Heart left ventricle (tissue), 16 donors: ENCODE measurements around the gene NUF2. TPM values are rescaled to one million over a fixed set of nuclear protein-coding genes. Genes with fewer than 3 reads are reported as not detected.
A peak's percentile ranks its signal among the peaks of the same experiment; 100 is the strongest.

Experiments used
- ATAC-seq, 4 donors: fragments of 200-7000 bp; cut with Tn5 transposase; one replicate each; pipeline ENCODE4 v1.9.1; 2020 to 2022; ENCODE audit warnings: moderate library complexity in 4 of 4, mild to moderate bottlenecking in 3 of 4, moderate number of reproducible peaks in 1 of 4
- DNase-seq, 5 donors: peaks; one replicate each; pipeline ENCODE4 v3.0.0-alpha.2; 2020
- H3K27ac ChIP-seq, 12 donors: fragments of 200-600 bp; sonication (generic) in 4 of 12; one replicate each; pipeline versions ENCODE4 v1.5.0 to v1.8.0; 2016 to 2022; ENCODE audit warnings: mild to moderate bottlenecking in 2 of 12
- H3K27me3 ChIP-seq, 9 donors: fragments of 200-600 bp; sonication (generic) in 2 of 9; one replicate each; pipeline versions ENCODE4 v1.5.1 to v1.8.0; 2016 to 2022; ENCODE audit warnings: mild to moderate bottlenecking in 3 of 9
- H3K36me3 ChIP-seq, 9 donors: fragments of 200-600 bp; sonication (generic) in 2 of 9; one replicate each; pipeline versions ENCODE4 v1.5.0 to v1.8.0; 2018 to 2022; ENCODE audit warnings: mild to moderate bottlenecking in 2 of 9
- H3K4me1 ChIP-seq, 12 donors: fragments of 200-600 bp; sonication (generic) in 4 of 12; one replicate each; pipeline versions ENCODE4 v1.5.0 to v1.8.0; 2016 to 2022; ENCODE audit warnings: mild to moderate bottlenecking in 3 of 12
- H3K4me3 ChIP-seq, 12 donors: fragments of 200-600 bp; sonication (generic) in 4 of 12; one replicate each; pipeline versions ENCODE4 v1.5.0 to v1.8.0; 2017 to 2022; ENCODE audit warnings: mild to moderate bottlenecking in 9 of 12, moderate library complexity in 4 of 12
- H3K9me3 ChIP-seq, 12 donors: fragments of 200-600 bp; sonication (generic) in 4 of 12; one replicate each; pipeline versions ENCODE4 v1.5.0 to v1.8.0; 2016 to 2022; ENCODE audit warnings: mild to moderate bottlenecking in 1 of 12
- POLR2A ChIP-seq, 2 donors: fragments of 450-650 bp; IDR thresholded peaks; one replicate each; pipeline ENCODE4 v1.6.1; 2017; ENCODE audit warnings: antibody characterized with exemption in 2 of 2, mild to moderate bottlenecking in 2 of 2, moderate library complexity in 2 of 2
- WGBS, 4 donors: extraction: QIAGEN DNeasy Blood & Tissue Kit in 2 of 4; methylation state at CpG; one replicate each; pipeline versions ENCODE4 v1.1.5 to v1.1.7; 2013 to 2018; 5-methylcytosine and 5-hydroxymethylcytosine counted together
- intact Hi-C, 10 donors: fragments of 100-400 bp; cut with DNase I; formaldehyde crosslinking; loops; one replicate each; pipeline versions ENCODE4 v1.11.1 to v1.14.2; 2022
- polyA plus RNA-seq, 2 donors: library from polyadenylated mRNA; stranded (reverse); fragments of 200-250 nt; gene quantifications; one replicate each; pipeline ENCODE4 v1.2.3, GENCODE V29; 2013
- total RNA-seq, 9 donors: library from RNA; depleted of rRNA in 2 of 9; stranded (reverse); fragments of >200 nt in 2 of 9; fragmentation: NEBNext Ultra II Directional in 3 of 9; extraction: Animal tissue kit (Norgen Biotek cat#: 25700) in 3 of 9; gene quantifications; one replicate each; pipeline versions ENCODE4 v1.1.0 to v1.2.4, GENCODE V29; 2016 to 2023
- TF ChIP-seq, protein P1 (sequence below), 12 donors: fragments of 200-600 bp; sonication (generic) in 4 of 12; IDR thresholded peaks; one replicate each; pipeline versions ENCODE4 v1.5.0 to v1.8.0; 2018 to 2022; ENCODE audit warnings: antibody characterized with exemption in 12 of 12, mild to moderate bottlenecking in 5 of 12
- donor health status: ischemic (EF 13 %, LVEDD 7.1; RV severe dilation, severe dysfunction).
- donor health status: healthy with polysubstance abuse.
- donor health status: DM: no; HTN: yes; CAD: no.
- donor health status: DM: no; HTN: no; CAD: no.
- donor health status: ischemic (EF 25% LVEDD 6.9; RV normal size, moderate dysfunction).
- donor health status: ischemic (EF 25% LVEDD 5.7; RV mildly dilated, moderate dysfunction).
- donor health status: healthy.
- donor health status: DM: yes; HTN: yes; CAD: no.
- donor health status: ischemic (EF 35%, LVEDD 5.7; RV mildly dilated, moderate dysfunction).
- donor health status: nonischemic (EF 11% LVEDD 7.7; RV severe dilation, severe dysfunction).
- donor health status: DM: yes; HTN: yes; CAD: no.
- donor health status: PGD.
- donor health status: ischemic (EF 29% LVEDD 5.4; RV normal size, mild dysfunction).
- donor health status: nonischemic (EF 23%, LVEDD 6.1; RV moderate dilation, normal function).

NUF2 gene
- total and polyA plus RNA-seq, 11 donors = 0.18 to 3.2 (median 0.48) TPM; not detected in 3

DNA sequence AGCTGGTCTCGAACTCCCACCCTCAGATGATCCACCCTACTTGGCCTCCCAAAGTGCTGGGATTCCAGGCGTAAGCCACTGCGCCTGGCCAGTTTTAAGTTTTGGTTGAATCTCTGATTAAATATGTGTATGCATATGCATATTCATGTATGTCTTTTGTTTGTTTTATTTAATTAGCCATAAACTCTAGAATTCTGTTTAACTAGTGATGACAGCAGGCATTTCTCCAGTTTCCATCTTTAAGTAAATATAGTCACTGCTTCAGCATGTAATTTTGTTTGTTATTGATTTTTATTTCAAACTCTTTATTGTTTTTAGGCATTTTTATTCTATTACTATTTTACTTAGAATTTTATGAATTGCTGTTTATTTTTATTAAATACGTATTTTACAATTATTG, 58.0 kb downstream of the NUF2 start:
- H3K27me3 ChIP-seq = peaks cover 0 to 2% (median 0%) of the 10 kb centered on the region in 9 donors
- no peaks in the 10 kb centered on the region for H3K36me3 ChIP-seq
- DNase-seq = no peak
- TF ChIP-seq, protein P1, sequence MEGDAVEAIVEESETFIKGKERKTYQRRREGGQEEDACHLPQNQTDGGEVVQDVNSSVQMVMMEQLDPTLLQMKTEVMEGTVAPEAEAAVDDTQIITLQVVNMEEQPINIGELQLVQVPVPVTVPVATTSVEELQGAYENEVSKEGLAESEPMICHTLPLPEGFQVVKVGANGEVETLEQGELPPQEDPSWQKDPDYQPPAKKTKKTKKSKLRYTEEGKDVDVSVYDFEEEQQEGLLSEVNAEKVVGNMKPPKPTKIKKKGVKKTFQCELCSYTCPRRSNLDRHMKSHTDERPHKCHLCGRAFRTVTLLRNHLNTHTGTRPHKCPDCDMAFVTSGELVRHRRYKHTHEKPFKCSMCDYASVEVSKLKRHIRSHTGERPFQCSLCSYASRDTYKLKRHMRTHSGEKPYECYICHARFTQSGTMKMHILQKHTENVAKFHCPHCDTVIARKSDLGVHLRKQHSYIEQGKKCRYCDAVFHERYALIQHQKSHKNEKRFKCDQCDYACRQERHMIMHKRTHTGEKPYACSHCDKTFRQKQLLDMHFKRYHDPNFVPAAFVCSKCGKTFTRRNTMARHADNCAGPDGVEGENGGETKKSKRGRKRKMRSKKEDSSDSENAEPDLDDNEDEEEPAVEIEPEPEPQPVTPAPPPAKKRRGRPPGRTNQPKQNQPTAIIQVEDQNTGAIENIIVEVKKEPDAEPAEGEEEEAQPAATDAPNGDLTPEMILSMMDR (IDR thresholded peaks at IDR 0.05) = no peak
- TF ChIP-seq POLR2A (IDR thresholded peaks at IDR 0.05) = no peak
- no peak for ATAC-seq
- H3K27ac ChIP-seq = no peak overlapping the region
- H3K4me3 ChIP-seq = no peak overlapping the region
- 90 to 96% (median 95%) methylated on average over 4 of the region's 4 CpGs for WGBS, 4 donors
- intact Hi-C loops = no loop called here
- no peaks in the 10 kb centered on the region for H3K4me1 ChIP-seq
- H3K9me3 ChIP-seq = no peaks in the 10 kb centered on the region

DNA sequence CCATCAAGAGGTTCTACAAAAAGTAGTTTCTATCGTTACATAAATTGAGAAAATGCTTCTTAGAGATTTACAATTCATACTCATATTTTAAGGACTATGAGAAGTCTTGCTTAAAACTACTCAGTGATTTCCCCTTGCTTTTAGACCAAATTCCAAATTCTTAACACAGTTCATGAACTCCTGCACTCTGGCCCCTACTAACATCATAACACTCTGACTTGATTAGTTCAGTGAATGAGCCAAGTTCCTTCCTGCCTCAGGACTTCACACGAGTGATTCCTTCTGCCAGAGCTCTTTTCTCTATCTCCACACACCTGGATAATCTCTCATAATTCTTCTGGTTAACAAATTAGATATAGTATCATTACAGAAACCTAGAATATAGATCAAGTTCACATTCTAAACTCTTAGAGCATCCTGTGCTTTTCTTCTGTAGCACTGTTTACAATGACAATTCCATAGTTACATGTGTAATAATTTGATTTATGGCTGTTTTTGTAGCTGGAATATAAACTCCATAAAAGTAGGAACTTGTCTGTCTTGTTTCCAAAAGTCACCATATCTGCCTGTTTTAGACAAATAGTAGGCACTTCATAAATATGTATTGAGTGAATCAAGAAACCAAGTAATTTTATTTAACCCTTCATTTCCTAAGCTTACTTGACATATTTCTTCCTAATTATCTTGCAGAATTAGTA, 59.9 kb downstream of the NUF2 start:
- Histone ChIP-seq H3K9me3 (no peaks in the 10 kb centered on the region), H3K4me3 (no peak overlapping the region), H3K36me3 (no peaks in the 10 kb centered on the region), H3K27ac (peak overlapping the region in 1 of 12 donors; percentile 33), H3K27me3 (peaks cover 0 to 2% (median 0%) of the 10 kb centered on the region in 9 donors), H3K4me1 (no peaks in the 10 kb centered on the region)
- no peak for ATAC-seq
- no peak for TF ChIP-seq POLR2A (IDR thresholded peaks at IDR 0.05)
- TF ChIP-seq, protein P1 (IDR thresholded peaks at IDR 0.05) = no peak
- 27 to 52% (median 33%) methylated on average over 2 of the region's 2 CpGs for WGBS, 4 donors
- DNase-seq = no peak
- intact Hi-C loops = no loop called here

DNA sequence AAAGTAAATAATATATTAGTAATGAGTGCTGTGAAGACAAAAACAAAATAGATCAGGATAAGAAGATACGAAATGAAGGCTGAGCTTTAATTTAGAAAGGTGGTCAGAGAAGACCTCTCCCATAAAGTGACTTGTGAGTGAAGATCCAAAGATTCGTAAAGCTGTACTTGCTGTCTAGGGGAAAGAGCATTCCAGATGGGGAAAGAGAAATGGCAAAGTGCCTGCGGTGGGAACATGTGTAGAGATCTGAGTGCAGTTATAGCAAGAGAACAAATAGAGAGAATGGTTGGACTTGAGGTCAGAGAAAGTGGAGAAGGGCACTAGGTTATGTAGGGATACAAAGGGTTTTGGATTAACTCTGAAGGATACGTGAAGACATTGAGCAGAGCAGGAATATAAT, 60.6 kb downstream of the NUF2 start:
- Histone ChIP-seq H3K4me3 (no peak overlapping the region), H3K27me3 (peaks cover 0 to 2% (median 0%) of the 10 kb centered on the region in 9 donors), H3K4me1 (no peaks in the 10 kb centered on the region), H3K27ac (peak overlapping the region in 1 of 12 donors; percentile 11), H3K9me3 (no peaks in the 10 kb centered on the region), H3K36me3 (no peaks in the 10 kb centered on the region)
- DNase-seq = no peak
- TF ChIP-seq POLR2A (IDR thresholded peaks at IDR 0.05) = no peak
- TF ChIP-seq, protein P1 (IDR thresholded peaks at IDR 0.05) = no peak
- WGBS, 4 donors = 76 to 80% (median 77%) methylated on average over 4 of the region's 4 CpGs
- intact Hi-C loops = no loop called here
- no peak for ATAC-seq

DNA sequence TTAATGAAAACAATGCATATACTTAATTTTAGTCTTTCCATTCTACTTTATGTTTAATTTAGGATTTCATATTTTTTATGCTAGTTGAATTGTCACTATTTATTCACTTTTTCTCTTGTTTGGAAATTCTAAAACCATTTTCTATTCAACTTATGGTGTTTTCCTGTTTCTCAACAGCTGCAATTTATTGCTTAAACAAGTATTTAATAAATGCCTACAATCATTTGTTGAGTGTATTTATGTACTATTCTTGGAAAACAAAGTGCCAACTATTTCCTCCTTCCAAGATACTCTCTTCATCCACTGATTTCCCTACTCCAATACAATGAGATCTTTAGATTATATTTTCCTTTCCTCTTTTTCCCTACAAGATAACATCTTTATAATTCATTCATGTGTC, 65.4 kb downstream of the NUF2 start:
- TF ChIP-seq POLR2A (IDR thresholded peaks at IDR 0.05) = no peak
- TF ChIP-seq, protein P1 (IDR thresholded peaks at IDR 0.05) = no peak
- DNase-seq = no peak

More for the DNA sequence above, 65.4 kb downstream of the NUF2 start:
- Histone ChIP-seq H3K4me3 (no peak overlapping the region), H3K4me1 (no peaks in the 10 kb centered on the region), H3K36me3 (no peaks in the 10 kb centered on the region), H3K27ac (no peak overlapping the region), H3K27me3 (peaks cover 0 to 18% (median 0%) of the 10 kb centered on the region in 9 donors), H3K9me3 (no peaks in the 10 kb centered on the region)
- intact Hi-C loops = no loop called here
- no peak for ATAC-seq
